ENCODE measurements around the gene CNPY3. TPM values are rescaled to one million over a fixed set of nuclear protein-coding genes. Genes with fewer than 3 reads are reported as not detected.
"Not testable (repeated sequence)": the region's sequence is repeated elsewhere in the genome, so short reads cannot be mapped to it uniquely, and the experiment has no call there.

The CNPY3 gene
- total and polyA plus RNA-seq, 2 of the 13 experiments (the other 11 are each of a cell fraction or from before 2014, with no cell fraction given), result 42.3 to 60.2 TPM

DNA sequence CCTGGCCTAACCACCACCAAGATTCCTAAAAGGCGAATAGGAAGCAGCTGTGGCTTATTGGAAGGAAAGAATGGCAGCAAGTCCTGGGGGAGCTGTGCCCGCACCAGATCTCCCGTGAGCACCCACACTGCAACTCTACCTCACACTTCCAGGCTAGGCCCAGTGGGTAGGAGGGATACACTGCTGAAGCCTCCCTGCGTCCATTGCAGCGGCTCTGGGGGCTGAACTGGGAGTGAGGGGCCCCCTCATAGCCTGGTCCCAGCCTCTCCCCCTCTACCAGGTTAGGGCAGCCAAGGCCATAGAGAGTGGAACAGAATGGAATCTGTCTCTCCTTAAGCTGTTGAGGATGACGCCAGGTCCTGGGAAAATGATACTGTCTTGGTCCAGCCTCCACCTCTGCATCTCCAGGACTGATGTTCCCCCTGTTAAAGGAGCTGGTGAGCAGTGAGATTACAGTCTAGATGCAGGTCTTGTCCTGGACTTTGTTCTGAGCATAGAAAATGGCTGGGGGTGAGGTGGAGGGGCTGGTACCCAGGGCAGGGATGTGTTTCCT is 11.3 kb downstream of the CNPY3 start (continued):
- TF ChIP-seq, protein P1, sequence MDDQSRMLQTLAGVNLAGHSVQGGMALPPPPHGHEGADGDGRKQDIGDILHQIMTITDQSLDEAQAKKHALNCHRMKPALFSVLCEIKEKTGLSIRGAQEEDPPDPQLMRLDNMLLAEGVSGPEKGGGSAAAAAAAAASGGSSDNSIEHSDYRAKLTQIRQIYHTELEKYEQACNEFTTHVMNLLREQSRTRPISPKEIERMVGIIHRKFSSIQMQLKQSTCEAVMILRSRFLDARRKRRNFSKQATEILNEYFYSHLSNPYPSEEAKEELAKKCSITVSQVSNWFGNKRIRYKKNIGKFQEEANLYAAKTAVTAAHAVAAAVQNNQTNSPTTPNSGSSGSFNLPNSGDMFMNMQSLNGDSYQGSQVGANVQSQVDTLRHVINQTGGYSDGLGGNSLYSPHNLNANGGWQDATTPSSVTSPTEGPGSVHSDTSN (CRISPR knock-in tag; IDR thresholded peaks at IDR 0.05; ENCODE audit: borderline replicate concordance), result no peak

DNA sequence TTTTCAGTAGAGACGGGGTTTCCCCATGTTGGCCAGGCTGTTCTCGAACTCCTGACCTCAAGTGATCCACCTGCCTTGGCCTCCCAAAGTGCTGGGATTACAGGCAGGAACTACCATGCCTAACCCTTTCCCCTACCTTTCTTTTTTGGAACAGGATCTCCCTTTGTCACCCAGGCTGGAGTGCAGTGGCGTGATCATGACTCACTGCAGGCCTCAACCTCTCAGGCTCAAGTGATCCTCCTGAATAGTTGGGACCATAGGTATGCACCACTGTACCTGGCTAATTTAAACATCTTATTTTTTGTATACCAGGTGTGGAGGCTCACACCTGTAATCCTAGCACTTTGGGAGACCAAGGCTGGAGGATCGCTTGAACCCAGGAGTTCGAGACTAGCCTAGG is 12.1 kb downstream of the CNPY3 start:
- peaks cover 64% of the 10 kb centered on the region for H3K4me1 ChIP-seq (ENCODE audit: insufficient read depth, low read length)
- H3K9ac ChIP-seq (ENCODE audit: insufficient read depth, low read depth, low read length); H3K79me2 ChIP-seq (ENCODE audit: insufficient read depth, low read length); FAIRE-seq; ATAC-seq; H4K20me1 ChIP-seq (ENCODE audit: insufficient read depth, low read length); H3K9me3 ChIP-seq (ENCODE audit: low read length); H3K27me3 ChIP-seq (ENCODE audit: control insufficient read depth in 1 of 2, insufficient read depth in 2 of 2, low read length in 2 of 2); BruUV-seq (replicated peaks); H3K4me3 ChIP-seq (replicated peaks in 1 of 3; ENCODE audit: insufficient read depth in 1 of 3, low read depth in 2 of 3, low read length in 3 of 3); DNase-seq (ENCODE audit: low spot score); CTCF ChIA-PET (ENCODE audit: low intra/inter-chr PET ratio, low total read pairs); intact Hi-C loops (cut with micrococcal nuclease; ENCODE audit: unreplicated experiment); H3K4me2 ChIP-seq (ENCODE audit: low read depth, low read length); H3K27ac ChIP-seq (ENCODE audit: extremely low read length, insufficient read depth, low read length); H2AFZ ChIP-seq (ENCODE audit: low read length); in situ Hi-C loops (cut with HindIII; ENCODE audit: extremely low pct_ligation_motif_present, low pct_unique_long_range_greater_than_20kb): not testable (repeated sequence)
- 95% methylated on average over 5 of the region's 5 CpGs for WGBS (ENCODE audit: low lambda C conversion rate)
- TF ChIP-seq MYC (CRISPR knock-in tag; IDR thresholded peaks at IDR 0.05; ENCODE audit: borderline replicate concordance), result 0 out of 2 replicates have a peak, but pooled peaks have one; percentile 17
- POLR2A ChIA-PET, result interaction anchor here (0.9 to 5.0 kb wide), 4 partner anchors 12 to 73 kb away, joined by 3 to 56 read pairs (median 4); partner anchors contain the start of genes CNPY3, GNMT, KLHDC3 and PEX6
- H3K36me3 ChIP-seq (replicated peaks in 1 of 2; ENCODE audit: control insufficient read depth in 1 of 2, insufficient read depth in 2 of 2, low read length in 2 of 2), result peaks cover 8 to 19% of the 10 kb centered on the region in 2 experiments

DNA sequence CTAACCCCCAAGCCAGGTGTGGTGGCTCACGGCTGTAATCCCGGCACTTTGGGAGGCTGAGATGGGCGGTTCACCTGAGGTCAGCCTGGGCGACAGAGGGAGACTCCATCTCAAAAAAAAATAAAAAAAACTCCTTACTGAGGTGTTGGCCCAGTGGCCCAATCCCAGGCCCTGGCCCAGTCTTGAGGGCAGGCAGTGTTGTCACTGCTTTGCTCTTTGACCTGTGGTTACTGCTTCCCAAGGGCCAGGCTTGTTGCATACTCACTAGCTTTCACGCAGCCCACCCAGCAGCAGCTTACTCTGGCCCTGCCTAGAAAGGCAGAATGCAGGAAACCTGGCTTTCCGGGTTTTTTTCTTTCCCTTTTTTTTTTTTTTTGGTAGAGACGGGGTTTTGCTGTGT is 13.2 kb downstream of the CNPY3 start:
- H3K27ac ChIP-seq (ENCODE audit: extremely low read length, insufficient read depth, low read length), result peak overlapping the region; percentile 46
- no peak overlapping the region for H3K4me2 ChIP-seq (ENCODE audit: low read depth, low read length)
- FAIRE-seq, result peak; percentile 80
- peaks cover 57% of the 10 kb centered on the region for H3K4me1 ChIP-seq (ENCODE audit: insufficient read depth, low read length)
- POLR2A ChIA-PET, result interaction anchor here (0.7 to 1.0 kb wide), 2 partner anchors 13 to 42 kb away, joined by 3 to 8 read pairs; partner anchors contain the start of genes CNPY3 and PPP2R5D
- no peaks in the 10 kb centered on the region for H3K27me3 ChIP-seq (ENCODE audit: control insufficient read depth in 1 of 2, insufficient read depth in 2 of 2, low read length in 2 of 2)
- DNase-seq (ENCODE audit: low spot score), result peak; percentile 63
- peak; percentile 67 for ATAC-seq
- WGBS (ENCODE audit: low lambda C conversion rate), result 37% methylated on average over 7 of the region's 7 CpGs
- peaks cover 7 to 12% of the 10 kb centered on the region in 2 experiments; a peak in 4 of 5 replicates for H3K36me3 ChIP-seq (replicated peaks in 1 of 2; ENCODE audit: control insufficient read depth in 1 of 2, insufficient read depth in 2 of 2, low read length in 2 of 2)
- H3K4me3 ChIP-seq (replicated peaks in 1 of 3; ENCODE audit: insufficient read depth in 1 of 3, low read depth in 2 of 3, low read length in 3 of 3), result no peak overlapping the region
- no peaks in the 10 kb centered on the region for H4K20me1 ChIP-seq (ENCODE audit: insufficient read depth, low read length)
- H3K79me2 ChIP-seq (ENCODE audit: insufficient read depth, low read length), result no peaks in the 10 kb centered on the region
- H3K9me3 ChIP-seq (ENCODE audit: low read length), result no peaks in the 10 kb centered on the region
- no peak overlapping the region for H2AFZ ChIP-seq (ENCODE audit: low read length)
- CTCF ChIA-PET (ENCODE audit: low intra/inter-chr PET ratio, low total read pairs), result interaction anchor here (0.8 kb wide), 1 partner anchor 41 kb away, joined by 3 read pairs; no protein-coding TSS in a partner anchor
- BruUV-seq (replicated peaks), result no TSS peak
- intact Hi-C loops (cut with micrococcal nuclease; ENCODE audit: unreplicated experiment) (no loop called here), in situ Hi-C loops (cut with HindIII; ENCODE audit: extremely low pct_ligation_motif_present, low pct_unique_long_range_greater_than_20kb) (no loop called here)
- H3K9ac ChIP-seq (ENCODE audit: insufficient read depth, low read depth, low read length), result no peak overlapping the region
- TF ChIP-seq ZBTB7A (CRISPR knock-in tag; IDR thresholded peaks at IDR 0.05) (no peak), SAP130 (CRISPR knock-in tag; IDR thresholded peaks at IDR 0.05; ENCODE audit: low read depth) (peak; percentile 35; the same call in 1 of the 2 replicates), AGO2 (optimal IDR thresholded peaks at IDR 0.05; ENCODE audit: low read depth, low read length) (peak; percentile 32), ZNF292 (CRISPR knock-in tag; IDR thresholded peaks at IDR 0.05; ENCODE audit: borderline replicate concordance, low read depth) (peak; percentile 77; the same call in 1 of the 2 replicates), ZNF569 (CRISPR knock-in tag; IDR thresholded peaks at IDR 0.05; ENCODE audit: borderline replicate concordance) (no peak), RXRA (CRISPR knock-in tag; IDR thresholded peaks at IDR 0.05) (peak; percentile 47)
- TF ChIP-seq, protein P2, sequence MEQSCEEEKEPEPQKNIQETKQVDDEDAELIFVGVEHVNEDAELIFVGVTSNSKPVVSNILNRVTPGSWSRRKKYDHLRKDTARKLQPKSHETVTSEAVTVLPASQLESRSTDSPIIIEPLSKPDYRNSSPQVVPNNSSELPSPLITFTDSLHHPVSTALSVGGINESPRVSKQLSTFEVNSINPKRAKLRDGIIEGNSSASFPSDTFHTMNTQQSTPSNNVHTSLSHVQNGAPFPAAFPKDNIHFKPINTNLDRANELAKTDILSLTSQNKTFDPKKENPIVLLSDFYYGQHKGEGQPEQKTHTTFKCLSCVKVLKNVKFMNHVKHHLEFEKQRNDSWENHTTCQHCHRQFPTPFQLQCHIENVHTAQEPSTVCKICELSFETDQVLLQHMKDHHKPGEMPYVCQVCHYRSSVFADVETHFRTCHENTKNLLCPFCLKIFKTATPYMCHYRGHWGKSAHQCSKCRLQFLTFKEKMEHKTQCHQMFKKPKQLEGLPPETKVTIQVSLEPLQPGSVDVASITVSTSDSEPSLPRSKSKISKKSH (CRISPR knock-in tag; IDR thresholded peaks at IDR 0.05; ENCODE audit: borderline replicate concordance), result no peak
- TF ChIP-seq, protein P3, sequence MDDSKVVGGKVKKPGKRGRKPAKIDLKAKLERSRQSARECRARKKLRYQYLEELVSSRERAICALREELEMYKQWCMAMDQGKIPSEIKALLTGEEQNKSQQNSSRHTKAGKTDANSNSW (CRISPR knock-in tag; IDR thresholded peaks at IDR 0.05; ENCODE audit: borderline replicate concordance), result no peak
- TF ChIP-seq, protein P4, sequence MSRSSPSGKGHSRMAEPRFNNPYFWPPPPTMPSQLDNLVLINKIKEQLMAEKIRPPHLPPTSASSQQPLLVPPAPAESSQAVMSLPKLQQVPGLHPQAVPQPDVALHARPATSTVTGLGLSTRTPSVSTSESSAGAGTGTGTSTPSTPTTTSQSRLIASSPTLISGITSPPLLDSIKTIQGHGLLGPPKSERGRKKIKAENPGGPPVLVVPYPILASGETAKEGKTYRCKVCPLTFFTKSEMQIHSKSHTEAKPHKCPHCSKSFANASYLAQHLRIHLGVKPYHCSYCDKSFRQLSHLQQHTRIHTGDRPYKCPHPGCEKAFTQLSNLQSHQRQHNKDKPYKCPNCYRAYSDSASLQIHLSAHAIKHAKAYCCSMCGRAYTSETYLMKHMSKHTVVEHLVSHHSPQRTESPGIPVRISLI (CRISPR knock-in tag; IDR thresholded peaks at IDR 0.05; ENCODE audit: borderline replicate concordance), result peak; percentile 83
